HG03103 (cell line): Measurements from ENCODE around the gene HK1.
"Not testable (repeated sequence)": the region's sequence is repeated elsewhere in the genome, so short reads cannot be mapped to it uniquely, and the experiment has no call there.

ENCODE experiments used
- ATAC-seq: cut with Tn5 transposase; IDR thresholded peaks from one replicate; pipeline ENCODE4 v1.9.1; 2021; ENCODE audit warnings: low read depth; ENCODE audit not compliant: unreplicated experiment

Gene HK1

GRCh38 chr10:69278446-69278963, at the start of gene HK1:
Gene HK1 (plus strand): TSS chr10:69278496.
- no peak for ATAC-seq

GRCh38 chr10:69229616-69229916, 48.7 kb upstream of the HK1 start:
- no peak for ATAC-seq

- ATAC-seq: no peak
These were observed 48.2 kb upstream of the HK1 start for GRCh38 chr10:69230128-69230527.

- no peak for ATAC-seq
These were observed 46.0 kb upstream of the HK1 start for GRCh38 chr10:69232252-69232651.

- no peak for ATAC-seq
These were observed 45.4 kb upstream of the HK1 start for GRCh38 chr10:69232736-69233480.

GRCh38 chr10:69234447-69234846, 43.8 kb upstream of the HK1 start:
- ATAC-seq: no peak

GRCh38 chr10:69237528-69238159, 40.7 kb upstream of the HK1 start:
- ATAC-seq: no peak

- no peak for ATAC-seq
These were observed 39.2 kb upstream of the HK1 start for GRCh38 chr10:69239136-69239535.

- ATAC-seq: no peak
These were observed 38.4 kb upstream of the HK1 start for GRCh38 chr10:69239816-69240434.

- ATAC-seq: no peak
These were observed 37.8 kb upstream of the HK1 start for GRCh38 chr10:69240455-69240854.

- ATAC-seq: no peak
These were observed 36.7 kb upstream of the HK1 start for GRCh38 chr10:69241575-69241974.

- no peak for ATAC-seq
These were observed 36.0 kb upstream of the HK1 start for GRCh38 chr10:69242040-69242851.

- no peak for ATAC-seq
These were observed 35.5 kb upstream of the HK1 start for GRCh38 chr10:69242852-69243212.

GRCh38 chr10:69243817-69244216, 34.5 kb upstream of the HK1 start:
- ATAC-seq: no peak

- ATAC-seq: no peak
These were observed 32.3 kb upstream of the HK1 start for GRCh38 chr10:69246036-69246435.

GRCh38 chr10:69246581-69247312, 31.5 kb upstream of the HK1 start:
- no peak for ATAC-seq

- ATAC-seq: no peak
These were observed 31.0 kb upstream of the HK1 start for GRCh38 chr10:69247313-69247710.

GRCh38 chr10:69248117-69248730, 30.1 kb upstream of the HK1 start:
- ATAC-seq: no peak

GRCh38 chr10:69250041-69250440, 28.3 kb upstream of the HK1 start:
- ATAC-seq: no peak

GRCh38 chr10:69251417-69251816, 26.9 kb upstream of the HK1 start:
- not testable (repeated sequence) for ATAC-seq
